B cell (primary cell): Measurements from ENCODE around the gene RMND5A.

Experiments
- CTCF ChIP-seq: fragments of 200-600 bp; IDR thresholded peaks from one replicate; pipeline ENCODE4 v1.8.0; 2022; ENCODE audit warnings: antibody characterized with exemption, mild to moderate bottlenecking
- EZH2 ChIP-seq: IDR thresholded peaks from 2 replicates; pipeline ENCODE4 v1.6.1; 2012; ENCODE audit warnings: borderline replicate concordance, low read depth, mild to moderate bottlenecking, moderate library complexity, low read length; ENCODE audit not compliant: insufficient read depth, poor library complexity, severe bottlenecking

- TF ChIP-seq CTCF (no peak), EZH2 (no peak)
Measured at GRCh38 chr2:86770816-86771301, 50.8 kb downstream of the RMND5A start.
